BLaER1 (cell line): ENCODE results near the gene CSNK2A1.

Experiments
- H3K27ac ChIP-seq: shearing (Covaris generic); formaldehyde crosslinking; 2 replicates; pipeline ENCODE4 v1.8.1; 2022
- H3K27me3 ChIP-seq: shearing (Covaris generic); formaldehyde crosslinking; 2 replicates; pipeline ENCODE4 v1.8.1; 2022
- H3K36me3 ChIP-seq: shearing (Covaris generic); formaldehyde crosslinking; 2 replicates; pipeline ENCODE4 v1.8.1; 2022
- H3K4me1 ChIP-seq: shearing (Covaris generic); formaldehyde crosslinking; 2 replicates; pipeline ENCODE4 v1.8.1; 2022
- H3K4me2 ChIP-seq: shearing (Covaris generic); formaldehyde crosslinking; 2 replicates; pipeline ENCODE4 v1.8.1; 2022
- H3K4me3 ChIP-seq: shearing (Covaris generic); formaldehyde crosslinking; 2 replicates; pipeline ENCODE4 v1.8.1; 2022
- H3K9ac ChIP-seq: shearing (Covaris generic); formaldehyde crosslinking; 2 replicates; pipeline ENCODE4 v1.8.1; 2022
- H3K9me3 ChIP-seq: shearing (Covaris generic); formaldehyde crosslinking; 2 replicates; pipeline ENCODE4 v1.8.1; 2022
- H4K20me1 ChIP-seq: shearing (Covaris generic); formaldehyde crosslinking; 2 replicates; pipeline ENCODE4 v1.8.1; 2022
- Cebpa-rat ChIP-seq: shearing (Covaris generic); IDR thresholded peaks from 2 replicates; pipeline ENCODE4 v1.8.1; 2022

The CSNK2A1 gene

GRCh38 chr20:577167-577791, 33.7 kb upstream of the CSNK2A1 start:
- no peak overlapping the region for H3K4me2 ChIP-seq
- TF ChIP-seq Cebpa-rat: no peak
- H3K9ac ChIP-seq: no peak overlapping the region
- no peaks in the 10 kb centered on the region for H3K36me3 ChIP-seq
- no peaks in the 10 kb centered on the region for H3K9me3 ChIP-seq
- no peaks in the 10 kb centered on the region for H4K20me1 ChIP-seq
- H3K27ac ChIP-seq: no peak overlapping the region
- H3K27me3 ChIP-seq: no peaks in the 10 kb centered on the region
- H3K4me1 ChIP-seq: peaks cover 4% of the 10 kb centered on the region
- no peak overlapping the region for H3K4me3 ChIP-seq

- no peak for TF ChIP-seq Cebpa-rat
- Histone ChIP-seq H4K20me1 (no peaks in the 10 kb centered on the region), H3K27ac (no peak overlapping the region), H3K4me2 (no peak overlapping the region), H3K36me3 (no peaks in the 10 kb centered on the region), H3K9ac (no peak overlapping the region), H3K4me3 (no peak overlapping the region), H3K4me1 (peaks cover 11% of the 10 kb centered on the region), H3K9me3 (no peaks in the 10 kb centered on the region), H3K27me3 (no peaks in the 10 kb centered on the region)
These were observed 32.6 kb upstream of the CSNK2A1 start for GRCh38 chr20:576156-576555.

- no peak for TF ChIP-seq Cebpa-rat
- H3K4me3 ChIP-seq: no peak overlapping the region
- no peak overlapping the region for H3K9ac ChIP-seq
- no peak overlapping the region for H3K4me2 ChIP-seq
- no peaks in the 10 kb centered on the region for H3K27me3 ChIP-seq
- H3K4me1 ChIP-seq: peaks cover 11% of the 10 kb centered on the region
- H3K36me3 ChIP-seq: no peaks in the 10 kb centered on the region
- no peaks in the 10 kb centered on the region for H3K9me3 ChIP-seq
- H4K20me1 ChIP-seq: no peaks in the 10 kb centered on the region
- no peak overlapping the region for H3K27ac ChIP-seq
These were observed 31.6 kb upstream of the CSNK2A1 start for GRCh38 chr20:575230-575629.

- H4K20me1 ChIP-seq: no peaks in the 10 kb centered on the region
- no peak overlapping the region for H3K4me3 ChIP-seq
- no peaks in the 10 kb centered on the region for H3K36me3 ChIP-seq
- no peaks in the 10 kb centered on the region for H3K9me3 ChIP-seq
- no peaks in the 10 kb centered on the region for H3K27me3 ChIP-seq
- no peak overlapping the region for H3K27ac ChIP-seq
- H3K4me1 ChIP-seq: peaks cover 11% of the 10 kb centered on the region
- H3K9ac ChIP-seq: no peak overlapping the region
- TF ChIP-seq Cebpa-rat: no peak
- no peak overlapping the region for H3K4me2 ChIP-seq
These were observed 30.8 kb upstream of the CSNK2A1 start for GRCh38 chr20:574297-574942.

- no peak for TF ChIP-seq Cebpa-rat
- H4K20me1 ChIP-seq: no peaks in the 10 kb centered on the region
- no peaks in the 10 kb centered on the region for H3K36me3 ChIP-seq
- H3K4me2 ChIP-seq: no peak overlapping the region
- no peak overlapping the region for H3K27ac ChIP-seq
- H3K4me3 ChIP-seq: no peak overlapping the region
- H3K9ac ChIP-seq: no peak overlapping the region
- peaks cover 13% of the 10 kb centered on the region for H3K4me1 ChIP-seq
- H3K27me3 ChIP-seq: no peaks in the 10 kb centered on the region
- H3K9me3 ChIP-seq: no peaks in the 10 kb centered on the region
These were observed 30.1 kb upstream of the CSNK2A1 start for GRCh38 chr20:573414-574296.

GRCh38 chr20:572727-573126, 29.1 kb upstream of the CSNK2A1 start:
- peak overlapping the region; percentile 44; the same call in 1 of the 2 replicates for H3K4me2 ChIP-seq
- no peak overlapping the region for H3K27ac ChIP-seq
- no peaks in the 10 kb centered on the region for H3K9me3 ChIP-seq
- H3K4me1 ChIP-seq: peaks cover 22% of the 10 kb centered on the region
- H4K20me1 ChIP-seq: no peaks in the 10 kb centered on the region
- H3K27me3 ChIP-seq: no peaks in the 10 kb centered on the region
- H3K4me3 ChIP-seq: no peak overlapping the region
- no peak overlapping the region for H3K9ac ChIP-seq
- no peaks in the 10 kb centered on the region for H3K36me3 ChIP-seq
- no peak for TF ChIP-seq Cebpa-rat

GRCh38 chr20:571754-572441, 28.3 kb upstream of the CSNK2A1 start:
- Histone ChIP-seq H3K27ac (no peak overlapping the region), H3K9ac (no peak overlapping the region), H4K20me1 (no peaks in the 10 kb centered on the region), H3K36me3 (no peaks in the 10 kb centered on the region), H3K4me2 (peak overlapping the region; percentile 44), H3K9me3 (no peaks in the 10 kb centered on the region), H3K4me3 (no peak overlapping the region), H3K27me3 (no peaks in the 10 kb centered on the region), H3K4me1 (peaks cover 26% of the 10 kb centered on the region)
- no peak for TF ChIP-seq Cebpa-rat

- no peaks in the 10 kb centered on the region for H3K27me3 ChIP-seq
- peak overlapping the region; percentile 42 for H3K4me2 ChIP-seq
- peaks cover 26% of the 10 kb centered on the region for H3K4me1 ChIP-seq
- no peak for TF ChIP-seq Cebpa-rat
- H4K20me1 ChIP-seq: no peaks in the 10 kb centered on the region
- H3K9me3 ChIP-seq: no peaks in the 10 kb centered on the region
- no peak overlapping the region for H3K27ac ChIP-seq
- no peak overlapping the region for H3K4me3 ChIP-seq
- no peaks in the 10 kb centered on the region for H3K36me3 ChIP-seq
- no peak overlapping the region for H3K9ac ChIP-seq
These were observed 25.3 kb upstream of the CSNK2A1 start for GRCh38 chr20:568673-569415.

- Histone ChIP-seq H3K9me3 (no peaks in the 10 kb centered on the region), H3K4me3 (no peak overlapping the region), H3K36me3 (no peaks in the 10 kb centered on the region), H3K9ac (no peak overlapping the region), H3K27me3 (no peaks in the 10 kb centered on the region), H3K4me1 (peaks cover 27% of the 10 kb centered on the region), H3K27ac (no peak overlapping the region), H3K4me2 (peak overlapping the region; percentile 42), H4K20me1 (no peaks in the 10 kb centered on the region)
- no peak for TF ChIP-seq Cebpa-rat
These were observed 24.6 kb upstream of the CSNK2A1 start for GRCh38 chr20:568097-568652.
